Kidney tubule cell (primary cell): ENCODE data around the gene TYMS.
A peak's percentile ranks its signal among the peaks of the same experiment; 100 is the strongest.

ENCODE experiments used
- DNase-seq: peaks from one replicate; pipeline ENCODE4 v3.0.0-alpha.2; 2018; ENCODE audit warnings: low spot score

Gene TYMS

GRCh38 chr18:657311-658000, at the start of gene TYMS:
TYMS (plus strand) TSS chr18:657653; CDS start chr18:657743, 90 bp downstream.
- DNase-seq, result peak; percentile 80

- no peak for DNase-seq
Measured at GRCh38 chr18:607930-608329, 49.5 kb upstream of the TYMS start.

GRCh38 chr18:610214-610928, 47.1 kb upstream of the TYMS start:
- no peak for DNase-seq

- no peak for DNase-seq
Measured at GRCh38 chr18:612156-612555, 45.3 kb upstream of the TYMS start.

- no peak for DNase-seq
Measured at GRCh38 chr18:614193-614592, 43.3 kb upstream of the TYMS start.

- no peak for DNase-seq
Measured at GRCh38 chr18:615092-615521, 42.3 kb upstream of the TYMS start.

GRCh38 chr18:615773-616172, 41.7 kb upstream of the TYMS start:
- DNase-seq, result peak; percentile 26

- peak; percentile 53 for DNase-seq
Measured at GRCh38 chr18:616380-616995, 41.0 kb upstream of the TYMS start.

- DNase-seq, result no peak
Measured at GRCh38 chr18:617970-618504, 39.4 kb upstream of the TYMS start.

- DNase-seq, result no peak
Measured at GRCh38 chr18:618618-619017, 38.8 kb upstream of the TYMS start.

- DNase-seq, result peak; percentile 19
Measured at GRCh38 chr18:621291-622043, 36.0 kb upstream of the TYMS start.

- no peak for DNase-seq
Measured at GRCh38 chr18:622289-622688, 35.2 kb upstream of the TYMS start.

- DNase-seq, result peak; percentile 70
Measured at GRCh38 chr18:623761-624620, 33.5 kb upstream of the TYMS start.

- no peak for DNase-seq
Measured at GRCh38 chr18:627231-627630, 30.2 kb upstream of the TYMS start.

GRCh38 chr18:629269-630150, 27.9 kb upstream of the TYMS start:
- no peak for DNase-seq

GRCh38 chr18:631560-631959, 25.9 kb upstream of the TYMS start:
- no peak for DNase-seq

GRCh38 chr18:634551-635045, 22.9 kb upstream of the TYMS start:
- no peak for DNase-seq

GRCh38 chr18:635171-635570, 22.3 kb upstream of the TYMS start:
- no peak for DNase-seq

- no peak for DNase-seq
Measured at GRCh38 chr18:641224-641623, 16.2 kb upstream of the TYMS start.

- DNase-seq, result peak; percentile 66
Measured at GRCh38 chr18:644395-645004, 13.0 kb upstream of the TYMS start.
